Right lobe of liver (tissue), 4 donors: ENCODE measurements around the gene DENND1B.

Experiments used
- CTCF ChIP-seq, 4 donors: fragments of 200-600 bp in 3 of 4; fragments of 450-650 bp in 1 of 4; IDR thresholded peaks; one replicate each; pipeline versions ENCODE4 v1.5.1 to v1.8.0; 2016 to 2022; ENCODE audit warnings: antibody characterized with exemption in 4 of 4, mild to moderate bottlenecking in 2 of 4
- POLR2A ChIP-seq: fragments of 450-650 bp; IDR thresholded peaks from one replicate; pipeline ENCODE4 v1.6.1; 2017; ENCODE audit warnings: antibody characterized with exemption, mild to moderate bottlenecking
- donor health status: DM: no; HTN: no; CAD: no.
- donor health status: DM: no; HTN: no; CAD: no.
- donor health status: DM: no; HTN: yes; CAD: no.

GRCh38 chr1:197615693-197616011, 159.6 kb downstream of the DENND1B start:
- TF ChIP-seq CTCF (IDR thresholded peaks at IDR 0.05) (no peak), POLR2A (no peak)
